ENCODE data around the gene ARHGAP26.

ARHGAP26 gene

DNA sequence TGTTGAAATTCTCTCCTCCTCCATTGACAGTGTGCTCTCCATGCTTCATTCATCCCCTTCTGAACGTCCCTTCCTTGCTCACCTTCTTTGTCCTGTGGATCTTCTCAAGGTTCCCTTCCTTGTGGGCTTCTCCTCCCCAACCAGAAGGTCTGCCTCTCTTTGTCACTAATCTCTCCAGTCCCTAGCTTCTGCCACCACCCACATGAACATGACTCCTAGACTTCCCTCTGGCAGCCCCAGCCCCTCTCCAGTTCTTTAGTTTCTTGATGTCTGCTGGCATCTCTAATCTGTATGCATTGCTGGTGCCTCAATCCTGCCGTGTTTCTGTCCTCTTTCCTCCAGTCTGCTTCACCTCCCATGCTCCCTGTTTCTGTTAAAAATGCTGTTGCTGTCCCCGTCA lies 79.3 kb downstream of the ARHGAP26 start:
- DNase-seq (ENCODE audit: low read depth in 2 of 2): no peak

DNA sequence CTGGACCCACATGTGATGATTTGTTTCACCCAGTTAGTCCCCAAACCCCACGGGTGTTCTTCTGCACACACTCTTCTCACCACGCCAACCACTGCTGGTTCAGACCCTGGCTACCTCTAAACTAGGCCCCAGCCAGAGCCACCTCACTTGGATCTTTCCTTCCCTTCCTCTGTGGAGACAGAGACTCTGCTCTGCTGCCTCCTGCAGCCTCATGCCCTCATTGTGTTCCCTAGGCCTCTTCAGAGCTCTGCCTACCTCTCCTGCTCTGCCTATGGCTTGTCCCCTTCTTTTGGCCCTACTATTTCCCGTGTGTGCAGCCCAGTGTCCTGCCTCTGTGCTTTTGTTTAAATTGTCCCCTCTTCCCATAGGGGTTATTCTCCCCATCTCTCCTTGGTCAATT lies 79.7 kb downstream of the ARHGAP26 start:
- DNase-seq (ENCODE audit: low read depth in 2 of 2): no peak

DNA sequence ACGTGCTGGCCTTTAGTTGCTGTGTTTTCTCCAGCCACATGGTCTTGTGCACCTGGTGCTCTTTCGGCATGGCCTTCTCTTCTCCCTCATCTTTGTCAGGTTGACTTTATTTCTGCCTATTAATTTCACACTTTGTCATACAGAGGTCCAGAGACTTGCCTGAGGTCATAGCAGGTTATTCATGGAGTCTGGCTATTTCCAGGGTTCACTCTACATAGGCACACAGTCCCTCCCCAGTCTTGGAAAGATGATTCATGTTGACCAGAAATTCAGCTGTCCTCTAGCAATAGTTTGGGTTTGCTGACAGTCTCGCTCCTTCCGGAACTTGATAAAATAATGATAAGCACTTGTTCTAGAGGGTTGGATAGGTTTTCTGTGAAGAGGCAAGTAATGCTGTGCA lies 81.6 kb downstream of the ARHGAP26 start:
- DNase-seq (ENCODE audit: low read depth in 2 of 2): no peak

DNA sequence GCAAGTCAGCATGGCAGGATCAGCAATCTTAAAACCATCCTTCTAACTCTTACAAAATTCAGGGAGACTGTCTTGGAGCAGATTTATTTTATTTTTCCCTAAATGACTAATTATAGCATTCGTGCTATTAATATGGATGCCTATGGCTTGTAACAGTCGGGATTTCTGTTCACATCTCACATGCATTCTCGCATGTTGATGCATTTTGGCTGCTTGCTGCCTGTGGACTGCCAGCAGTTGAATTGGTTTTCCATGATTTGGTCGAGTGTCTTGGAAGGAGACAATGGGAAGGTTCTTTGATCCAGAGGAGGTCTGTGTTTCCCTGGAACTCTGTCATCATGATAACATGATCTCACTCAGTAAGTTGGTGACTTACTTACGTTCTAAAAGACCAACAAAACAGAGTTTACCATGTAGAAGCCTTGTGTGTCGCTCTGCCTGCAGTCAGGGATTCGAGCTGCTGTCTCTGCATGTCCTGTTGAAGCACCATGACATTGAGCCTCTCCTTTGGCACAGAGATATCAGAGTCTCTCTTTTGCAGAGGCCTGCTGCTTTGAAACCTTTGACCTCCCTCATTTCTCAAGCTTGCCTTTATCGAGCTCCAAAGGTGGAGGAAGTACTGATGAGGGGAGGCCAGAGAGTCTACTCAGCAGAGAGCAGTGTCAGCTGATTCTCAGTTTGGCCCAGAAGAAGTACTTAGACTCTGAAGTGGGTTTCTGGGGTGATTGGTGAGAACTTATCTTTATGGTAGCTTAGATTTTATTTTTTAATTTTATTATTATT lies 82.4 kb downstream of the ARHGAP26 start:
- no peak for DNase-seq (ENCODE audit: low read depth in 2 of 2)

DNA sequence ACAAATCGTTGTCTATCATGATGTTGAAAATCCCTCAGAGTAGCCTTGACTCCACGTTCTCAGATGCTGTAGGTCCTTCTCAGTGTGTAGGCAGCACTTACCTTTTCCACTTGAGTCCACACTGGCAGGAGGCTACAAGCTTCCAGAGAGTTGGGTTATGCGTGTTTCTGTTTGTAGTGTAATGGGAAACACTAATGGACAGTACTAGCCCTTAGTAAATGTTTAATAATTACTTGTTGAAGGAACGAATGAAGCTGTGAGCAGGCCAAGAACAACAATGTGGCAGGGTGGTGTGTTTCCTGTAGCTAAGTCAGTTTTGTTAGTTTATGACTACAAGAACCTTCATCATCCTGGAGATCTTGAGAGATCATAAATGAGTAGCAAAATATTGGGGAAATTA lies 83.5 kb downstream of the ARHGAP26 start:
- no peak for DNase-seq (ENCODE audit: low read depth in 2 of 2)

DNA sequence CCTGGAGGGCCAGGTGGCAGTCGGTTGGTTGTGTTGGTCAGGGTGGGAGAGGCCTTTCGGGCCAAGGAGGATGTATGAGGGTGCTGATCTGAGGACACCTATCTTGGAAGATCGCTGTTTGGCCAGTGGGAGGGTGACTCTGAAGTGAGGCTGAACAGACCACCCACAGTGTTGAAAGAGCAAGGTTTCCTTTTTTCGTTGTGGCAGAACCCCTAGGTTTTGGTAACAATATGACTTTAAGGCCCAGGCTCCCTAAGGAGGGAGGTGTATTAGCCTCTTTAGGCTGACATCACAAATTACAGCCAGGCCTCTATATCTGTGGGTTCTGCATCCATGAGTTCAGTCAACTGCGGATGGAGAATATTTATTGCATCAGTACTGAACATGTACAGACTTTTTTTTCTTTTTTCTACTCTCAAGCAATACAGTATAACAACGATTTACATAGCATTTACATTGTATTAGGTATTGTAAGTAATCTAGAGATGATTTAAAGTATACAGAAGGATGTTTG lies 86.1 kb downstream of the ARHGAP26 start:
- no peak for DNase-seq (ENCODE audit: low read depth in 2 of 2)

DNA sequence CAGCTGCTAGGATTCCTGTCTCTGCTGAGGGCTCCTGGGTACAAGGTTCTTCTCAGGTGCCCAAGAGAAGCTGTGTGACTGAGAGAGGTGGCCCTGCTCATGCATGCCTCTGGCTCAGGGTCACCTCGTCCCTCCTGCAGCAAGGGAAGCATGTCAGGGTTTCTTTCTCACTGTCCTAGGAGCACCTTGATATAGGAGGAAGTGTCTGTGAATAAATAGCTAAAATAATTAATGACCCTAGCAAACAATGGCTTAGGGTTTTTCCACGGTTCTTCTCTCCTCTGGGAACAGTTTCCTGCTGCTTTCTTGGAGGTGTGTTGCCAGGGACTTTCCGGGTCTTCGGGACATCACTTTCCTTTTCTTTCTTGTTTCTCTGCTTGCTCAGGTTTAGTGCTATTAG lies 87.2 kb downstream of the ARHGAP26 start:
- DNase-seq (ENCODE audit: low read depth in 2 of 2): no peak

DNA sequence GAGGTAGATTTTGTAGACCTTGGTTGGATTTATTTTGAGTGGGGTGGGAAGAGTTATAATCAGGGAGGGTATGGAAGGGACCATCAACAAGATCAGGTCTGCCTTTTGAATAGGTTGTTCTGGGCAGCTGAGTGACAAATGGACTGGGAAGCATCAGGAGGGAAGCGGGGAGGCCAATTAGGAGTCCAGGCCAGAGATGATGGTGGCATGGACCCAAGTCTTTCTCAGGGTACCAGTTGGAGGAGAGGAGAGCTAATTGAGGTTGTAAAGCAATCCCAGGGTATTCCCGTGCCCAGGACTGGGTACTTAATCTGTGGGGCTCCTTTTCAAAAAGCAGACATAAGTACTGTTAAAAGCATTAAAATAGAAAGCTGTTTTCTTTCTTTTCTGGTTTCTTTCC lies 88.9 kb downstream of the ARHGAP26 start:
- no peak for DNase-seq (ENCODE audit: low read depth in 2 of 2)

DNA sequence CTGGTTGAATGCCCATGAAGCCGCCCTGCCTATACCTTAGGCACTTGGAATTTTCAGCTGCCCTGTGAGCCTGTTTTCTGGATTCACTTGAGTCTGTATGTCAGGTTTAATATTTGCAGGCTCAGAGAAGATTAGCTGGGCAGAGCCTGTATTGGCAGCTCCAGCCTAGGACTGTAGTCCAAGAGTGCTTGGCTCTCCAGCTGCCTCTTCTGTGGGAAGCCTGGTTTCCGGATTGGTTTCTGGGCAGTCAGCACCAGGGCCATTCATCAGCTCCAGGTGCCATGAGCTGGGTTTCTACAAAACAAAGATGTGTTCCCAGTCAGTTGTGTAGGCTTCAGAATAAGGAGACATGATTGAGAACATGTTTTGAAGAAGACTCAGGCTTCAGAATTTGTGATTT lies 90.1 kb downstream of the ARHGAP26 start:
- DNase-seq (ENCODE audit: low read depth in 2 of 2): no peak

DNA sequence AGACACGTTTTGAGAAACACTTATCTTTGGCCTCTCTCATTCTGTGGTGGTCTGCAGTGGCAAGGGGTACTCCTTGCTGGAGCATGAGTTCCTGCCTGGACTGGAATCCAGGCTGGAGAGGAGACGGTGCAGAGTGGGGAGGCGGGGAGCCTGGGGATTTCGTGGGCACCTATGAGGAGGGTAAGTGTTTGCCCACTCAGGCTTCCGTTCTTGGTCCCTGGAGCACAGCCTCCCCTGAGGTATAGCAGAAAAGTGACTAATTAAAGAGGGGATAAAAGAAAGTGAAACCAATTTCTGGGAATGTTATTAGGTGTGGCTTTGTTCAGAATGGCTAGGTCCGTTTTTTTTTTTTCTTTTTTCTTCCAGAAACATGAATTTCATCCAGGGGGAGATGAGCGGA lies 90.8 kb downstream of the ARHGAP26 start:
- DNase-seq (ENCODE audit: low read depth in 2 of 2): no peak

DNA sequence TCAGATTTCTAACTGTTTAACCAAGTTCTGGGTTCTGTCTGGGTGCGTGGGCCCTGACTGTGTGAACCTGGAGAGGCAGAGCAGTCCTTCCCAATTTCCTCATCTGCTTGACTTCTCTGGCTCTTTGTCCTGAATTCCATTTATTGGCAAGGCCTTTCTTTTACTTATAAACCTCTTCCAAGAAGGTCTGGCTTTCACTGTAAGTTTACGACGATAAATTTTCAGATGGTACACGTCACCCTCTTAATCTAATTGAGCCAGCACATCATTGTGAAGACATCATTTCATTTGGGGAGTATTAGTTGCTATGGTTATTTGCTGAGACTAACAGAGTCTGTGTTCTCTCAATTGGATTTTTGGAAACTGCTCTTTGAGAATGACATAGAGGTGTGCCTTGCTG lies 92.4 kb downstream of the ARHGAP26 start:
- DNase-seq (ENCODE audit: low read depth in 2 of 2): no peak

DNA sequence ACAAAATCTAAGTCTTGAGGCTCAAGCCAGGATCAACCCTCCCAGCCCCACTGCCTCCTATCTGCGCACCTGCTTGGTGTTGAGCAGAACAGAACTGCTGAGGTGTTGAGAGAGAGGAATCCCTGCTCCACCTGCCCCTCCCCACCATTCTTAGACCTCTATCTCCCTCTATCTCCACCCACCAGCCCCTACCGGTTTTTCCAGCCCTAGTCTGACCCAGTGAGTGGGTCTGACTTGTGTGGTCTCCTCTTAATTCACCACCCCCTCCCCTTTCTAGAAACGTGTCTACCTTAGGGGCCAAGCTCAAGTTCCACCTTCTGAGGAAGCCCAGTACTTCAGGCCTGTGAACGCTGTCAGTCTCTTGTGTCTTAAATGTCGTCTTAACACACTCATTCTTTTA lies 93.7 kb downstream of the ARHGAP26 start:
- no peak for DNase-seq (ENCODE audit: low read depth in 2 of 2)

DNA sequence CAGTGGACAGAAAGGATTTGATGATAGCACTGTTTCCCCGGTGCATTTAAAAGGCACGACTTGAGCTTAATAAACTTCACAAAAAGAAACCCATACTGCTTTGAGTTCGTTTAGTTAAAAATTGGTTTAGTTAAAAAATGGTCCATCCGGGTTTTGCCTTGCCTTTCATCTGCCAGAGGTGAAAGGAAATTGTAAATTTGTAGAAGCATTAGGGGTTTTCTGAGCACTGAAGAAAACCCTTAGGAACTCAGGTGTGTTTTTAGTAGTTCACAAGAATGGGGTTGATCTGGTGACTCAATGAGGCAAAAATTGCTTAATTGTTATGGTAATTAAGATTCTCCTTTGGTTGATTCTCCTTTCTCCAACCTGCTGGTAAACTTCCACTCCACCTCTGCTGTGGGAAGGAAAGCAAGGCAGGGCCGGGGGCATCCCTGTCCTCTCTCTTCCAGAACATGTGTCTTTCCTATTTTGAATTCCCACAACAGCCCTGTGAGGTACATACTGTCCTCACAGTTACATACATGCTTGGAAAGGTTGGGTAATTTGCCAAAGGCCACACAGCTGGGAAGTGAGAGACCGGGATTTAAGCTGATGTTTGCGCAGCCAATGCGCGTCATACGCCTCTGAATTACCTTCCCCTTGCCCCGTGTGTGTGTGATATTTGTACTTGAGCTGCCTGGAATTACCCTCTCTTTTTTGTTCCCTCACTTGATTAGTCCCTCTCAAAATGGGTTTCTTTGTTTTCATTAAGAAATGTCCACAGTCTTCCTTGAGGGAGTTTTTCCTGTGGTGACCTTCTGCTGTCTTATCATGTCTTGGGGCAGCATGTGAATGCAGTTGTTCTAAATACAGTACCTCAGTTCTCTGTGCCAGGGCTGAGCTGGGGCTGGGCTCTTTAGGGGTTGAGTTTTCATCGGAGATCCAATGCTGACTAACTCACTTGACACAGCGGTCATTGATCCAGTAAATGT lies 94.4 kb downstream of the ARHGAP26 start:
- DNase-seq (ENCODE audit: low read depth in 2 of 2): no peak

DNA sequence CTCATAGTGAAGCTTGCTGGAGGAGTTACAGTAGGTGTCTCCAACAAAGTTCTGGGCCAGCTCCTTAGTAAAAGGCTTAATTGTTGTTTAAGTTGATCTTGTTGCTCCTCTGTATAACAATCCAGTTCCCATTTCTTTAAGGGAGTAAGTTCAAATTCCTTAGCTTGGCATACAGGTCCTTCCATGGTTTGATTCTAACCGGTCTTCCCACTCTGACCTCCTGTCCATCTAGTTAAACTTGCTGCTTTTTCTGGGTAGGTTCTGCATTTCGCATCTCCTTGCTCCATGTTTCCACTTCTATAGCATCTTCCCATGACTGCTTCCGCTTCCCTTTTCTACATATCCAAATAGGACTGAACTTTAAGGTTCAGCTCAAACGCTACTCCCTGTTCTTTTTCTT lies 95.5 kb downstream of the ARHGAP26 start:
- no peak for DNase-seq (ENCODE audit: low read depth in 2 of 2)

DNA sequence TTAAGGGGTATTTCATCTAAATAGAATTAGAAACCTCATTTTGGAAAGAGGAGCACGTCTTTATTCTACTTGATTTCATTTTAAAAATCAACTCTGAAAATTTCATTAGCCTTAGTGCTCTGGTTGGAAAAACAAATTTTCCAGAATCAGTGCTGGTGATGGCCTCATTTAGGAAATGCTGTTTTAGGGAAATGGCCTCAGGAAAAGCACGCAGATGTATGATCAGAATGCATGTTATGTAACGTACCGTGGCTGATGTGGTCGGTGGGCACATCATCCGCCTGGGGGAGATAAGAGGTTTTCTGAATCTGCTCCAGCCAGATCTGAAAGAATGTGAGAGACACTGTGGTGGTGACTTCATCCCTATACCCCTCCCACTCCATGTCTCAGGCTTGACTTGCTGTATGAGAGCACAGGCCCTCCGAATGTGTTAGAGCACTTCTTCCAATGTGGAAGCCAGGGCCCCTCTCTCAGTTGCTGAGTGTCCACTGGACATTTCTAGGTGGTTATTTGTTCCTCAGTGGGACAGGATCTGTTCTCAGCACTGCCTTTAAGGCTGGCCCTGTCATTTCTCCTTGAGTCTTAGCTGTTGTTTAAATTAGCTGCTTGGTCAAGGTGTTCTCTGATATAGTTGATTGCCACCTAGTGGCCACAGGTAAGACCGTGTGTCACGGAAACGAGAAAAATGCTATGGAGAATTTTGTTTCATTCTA lies 96.5 kb downstream of the ARHGAP26 start:
- peak in 1 of 2 donors; percentile 13 for DNase-seq (ENCODE audit: low read depth in 2 of 2)

DNA sequence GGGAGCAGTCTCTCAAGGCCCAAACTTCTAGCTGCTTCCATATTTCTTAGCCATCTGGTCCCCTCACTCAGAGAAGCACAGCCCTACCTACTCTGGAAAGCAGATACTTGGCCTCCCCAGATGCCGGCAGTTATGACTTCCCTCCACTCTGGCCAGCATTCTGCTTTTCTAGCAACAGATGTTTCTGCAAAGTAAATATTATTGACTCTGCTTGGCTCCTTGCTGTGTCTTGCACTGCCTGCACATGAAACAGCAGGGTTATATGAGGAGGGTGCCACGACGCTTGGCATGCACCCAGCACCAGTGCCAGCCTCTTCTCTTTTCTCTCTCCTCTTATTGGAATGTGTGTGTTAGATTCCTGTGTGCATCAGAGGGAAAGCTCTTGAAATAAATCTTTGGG lies 99.7 kb downstream of the ARHGAP26 start:
- DNase-seq (ENCODE audit: low read depth in 2 of 2): no peak

DNA sequence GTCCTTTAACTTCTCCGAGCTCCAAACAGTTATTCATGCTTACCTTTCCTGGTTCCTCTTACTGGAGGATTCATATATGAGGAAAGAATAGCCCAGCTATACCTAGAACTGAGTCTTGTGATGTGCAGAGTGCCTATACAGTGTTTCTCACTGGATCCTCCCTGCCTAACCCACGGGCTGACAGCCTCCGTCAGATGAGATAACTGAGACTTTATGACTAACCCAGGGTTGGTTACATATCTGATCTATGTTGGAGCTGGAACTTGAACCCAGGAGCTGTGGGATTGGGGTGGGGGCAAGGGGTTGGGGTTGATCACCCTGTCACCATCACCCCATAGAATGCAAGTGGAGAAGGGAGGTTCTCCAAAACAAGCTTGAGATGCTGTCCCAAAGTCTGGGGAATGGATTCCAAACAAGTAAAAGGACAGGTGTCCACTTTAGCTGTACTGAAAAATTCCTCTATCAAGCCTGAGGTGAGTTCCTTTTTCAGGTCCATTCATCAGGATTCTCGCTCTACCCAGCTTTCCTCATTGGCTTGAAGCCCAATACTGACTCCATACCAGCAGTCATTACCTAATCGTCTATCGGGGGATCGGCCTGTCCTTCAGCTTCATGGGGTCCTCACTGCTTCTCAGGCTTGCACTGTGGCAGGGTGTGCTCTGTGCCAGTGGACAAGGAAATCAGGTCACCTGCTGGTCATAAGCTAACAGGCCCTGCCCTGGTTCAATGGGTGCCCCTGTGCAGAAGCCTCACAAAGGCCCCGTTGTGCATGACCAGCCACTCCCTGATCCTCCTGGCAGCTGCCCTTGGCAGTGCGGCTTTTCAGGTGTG lies 100.6 kb downstream of the ARHGAP26 start:
- DNase-seq (ENCODE audit: low read depth in 2 of 2): no peak

DNA sequence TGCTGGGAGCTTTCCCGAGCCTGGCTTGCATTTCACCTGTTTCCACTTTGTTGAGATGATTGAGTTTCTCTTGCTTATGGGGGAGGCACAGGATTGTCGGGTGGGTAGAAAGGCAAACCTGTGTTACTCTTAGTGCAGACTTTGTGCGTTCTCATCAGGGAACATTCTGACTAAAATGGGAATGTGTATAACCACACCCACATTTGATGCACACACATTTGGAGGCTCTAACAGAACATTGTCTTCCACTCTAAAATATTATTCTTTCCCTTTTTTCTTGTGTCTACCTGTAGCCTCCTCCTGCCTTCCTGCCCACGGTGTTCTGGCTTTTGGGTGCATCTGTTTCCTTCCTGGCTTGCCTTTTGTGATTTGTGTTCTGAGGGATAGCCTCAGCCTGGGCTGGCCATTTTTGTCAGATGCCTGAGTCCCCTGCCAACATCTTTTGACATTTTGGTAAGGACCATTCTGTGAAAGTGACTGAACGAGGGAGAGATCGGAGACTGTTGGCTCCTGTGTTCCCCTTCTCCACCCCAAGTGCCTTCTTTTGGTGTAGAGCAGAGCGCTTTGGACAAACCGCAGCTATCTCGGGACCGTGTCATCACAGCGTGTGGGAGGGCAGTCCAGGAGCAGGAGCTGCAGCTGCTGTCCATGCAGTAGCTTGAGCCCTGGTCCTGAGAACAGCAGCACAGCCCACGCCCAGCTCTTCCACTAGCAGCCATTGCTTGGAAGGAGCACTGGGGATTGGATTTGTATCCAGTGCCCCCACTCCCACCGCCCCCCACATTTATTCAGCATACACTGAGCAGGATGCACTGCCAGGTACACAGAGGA lies 101.4 kb downstream of the ARHGAP26 start:
- DNase-seq (ENCODE audit: low read depth in 2 of 2): no peak

DNA sequence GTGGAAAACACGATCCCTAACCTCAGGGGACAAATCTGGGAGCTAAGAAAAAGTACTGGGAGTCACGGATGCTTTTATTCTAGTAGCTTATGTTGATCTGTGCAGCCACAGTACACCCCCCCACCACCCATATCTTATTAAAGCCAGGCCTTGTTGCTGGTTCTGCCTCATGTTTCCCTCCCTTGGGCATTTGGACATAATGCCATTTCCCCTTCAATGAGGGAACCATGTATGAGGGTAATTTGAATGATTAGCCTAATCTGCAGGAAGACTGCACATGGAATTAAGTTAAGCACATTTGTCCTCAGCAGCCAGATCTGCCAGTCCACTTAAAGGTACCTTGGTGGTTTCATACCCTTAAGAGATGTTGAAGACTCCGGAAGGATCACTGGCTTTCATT lies 102.0 kb downstream of the ARHGAP26 start:
- no peak for DNase-seq (ENCODE audit: low read depth in 2 of 2)

DNA sequence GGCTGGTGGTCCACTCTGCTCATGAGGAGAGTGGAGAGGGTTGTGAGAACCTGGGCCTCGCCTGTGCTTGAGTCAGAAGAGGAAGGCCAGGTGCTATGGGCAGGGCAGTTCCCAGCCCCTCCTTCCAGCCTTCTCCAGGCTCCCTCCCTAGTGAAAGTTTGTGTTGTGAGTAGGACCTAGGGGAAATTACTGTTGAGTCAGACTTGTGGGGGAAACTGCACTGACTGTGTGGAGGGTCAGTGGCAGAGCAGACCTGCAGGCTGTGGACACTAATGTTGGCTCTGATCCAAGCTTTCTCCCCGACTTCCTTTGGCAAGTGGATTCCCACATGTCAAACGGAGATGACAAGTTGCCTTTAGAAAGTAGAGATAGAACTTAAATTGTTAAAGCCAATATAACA lies 102.6 kb downstream of the ARHGAP26 start:
- DNase-seq (ENCODE audit: low read depth in 2 of 2): no peak

Data from stimulated activated CD8-positive, alpha-beta memory T cell treated with anti-CD3 and anti-CD28 coated beads, Interleukin-15, amount 100 ng/mL, for 4 hours (primary cell).